HG03060 (cell line): ENCODE measurements around the gene MLNR.

ENCODE experiments used
- ATAC-seq: cut with Tn5 transposase; IDR thresholded peaks from one replicate; pipeline ENCODE4 v1.9.1; 2021; ENCODE audit warnings: low read depth, moderate number of reproducible peaks; ENCODE audit not compliant: unreplicated experiment

MLNR gene

DNA sequence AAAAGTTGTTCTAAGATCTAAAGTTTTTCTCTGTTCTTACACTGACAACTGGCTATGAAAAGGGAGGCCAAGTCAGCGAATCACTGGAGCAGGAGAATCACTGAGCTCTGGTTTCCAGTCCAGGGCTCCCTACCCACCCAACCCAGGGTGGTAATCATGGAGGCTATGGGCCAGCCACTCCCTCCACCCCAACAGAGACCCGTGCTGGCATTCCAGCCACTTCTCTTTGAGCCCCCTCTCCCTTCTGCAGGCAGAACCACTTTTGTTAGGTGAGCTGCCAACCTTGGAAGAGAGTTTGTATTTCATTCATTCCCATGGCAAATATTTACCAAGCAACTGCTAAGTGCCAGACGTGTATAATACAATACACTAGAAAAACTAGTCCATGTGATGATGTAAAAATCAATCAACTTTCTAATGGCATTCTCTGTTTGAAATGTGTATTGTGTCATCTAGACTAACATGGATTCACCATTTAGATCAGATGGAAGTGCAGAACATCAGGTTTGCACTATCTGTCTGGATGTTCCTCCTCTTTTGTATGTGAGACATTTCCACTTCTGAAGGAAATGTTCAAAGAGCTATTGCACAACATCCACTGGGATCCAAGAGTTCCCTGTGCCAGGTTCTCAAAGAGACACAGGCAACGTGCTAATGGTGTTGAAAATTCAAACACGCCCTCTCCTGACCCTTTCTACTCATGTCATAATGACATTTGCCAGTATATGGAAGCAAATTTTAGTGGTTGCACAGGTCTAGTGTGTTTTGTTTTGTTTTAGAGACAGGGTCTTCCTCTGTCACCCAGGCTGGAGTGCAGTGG lies 5.3 kb downstream of the MLNR start:
- no peak for ATAC-seq

DNA sequence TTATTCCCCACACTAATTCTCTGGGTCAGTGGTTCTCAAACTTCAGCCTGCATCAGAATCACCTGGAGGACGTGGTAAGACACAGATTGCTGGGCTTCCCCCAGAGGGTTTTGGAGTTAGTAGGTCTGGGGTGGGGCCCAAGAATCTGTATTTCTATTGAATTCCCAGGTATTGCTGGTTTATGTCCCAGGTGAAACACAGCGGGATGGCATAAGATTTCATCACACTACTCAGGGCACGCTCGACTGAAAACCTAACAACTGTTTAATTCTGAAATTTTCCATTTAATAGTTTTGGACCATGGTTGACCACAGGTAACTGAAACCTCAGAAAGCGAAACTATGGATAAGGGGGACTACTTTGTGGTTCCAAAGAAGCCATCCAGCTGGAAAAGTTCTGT lies 6.5 kb downstream of the MLNR start:
- no peak for ATAC-seq

DNA sequence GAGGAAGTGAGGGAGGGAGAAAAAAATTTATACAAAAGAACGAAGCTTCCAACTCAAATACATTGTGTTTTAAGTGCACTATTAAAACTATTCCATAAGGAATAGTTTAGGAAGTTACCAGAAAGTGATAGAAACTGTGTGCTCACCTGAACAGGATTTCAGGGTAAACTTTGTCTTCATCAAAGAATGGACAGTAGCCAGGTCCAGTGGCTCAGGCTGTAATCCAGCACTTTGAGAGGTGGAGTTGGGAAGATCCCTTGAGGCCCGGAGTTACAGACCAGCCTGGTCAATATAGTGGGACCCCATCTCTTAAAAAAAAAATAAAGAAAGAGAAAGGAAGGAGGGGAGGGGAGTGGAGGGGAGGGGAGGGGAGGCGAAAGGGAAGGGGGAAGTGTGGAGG lies 14.6 kb downstream of the MLNR start:
- ATAC-seq = no peak

DNA sequence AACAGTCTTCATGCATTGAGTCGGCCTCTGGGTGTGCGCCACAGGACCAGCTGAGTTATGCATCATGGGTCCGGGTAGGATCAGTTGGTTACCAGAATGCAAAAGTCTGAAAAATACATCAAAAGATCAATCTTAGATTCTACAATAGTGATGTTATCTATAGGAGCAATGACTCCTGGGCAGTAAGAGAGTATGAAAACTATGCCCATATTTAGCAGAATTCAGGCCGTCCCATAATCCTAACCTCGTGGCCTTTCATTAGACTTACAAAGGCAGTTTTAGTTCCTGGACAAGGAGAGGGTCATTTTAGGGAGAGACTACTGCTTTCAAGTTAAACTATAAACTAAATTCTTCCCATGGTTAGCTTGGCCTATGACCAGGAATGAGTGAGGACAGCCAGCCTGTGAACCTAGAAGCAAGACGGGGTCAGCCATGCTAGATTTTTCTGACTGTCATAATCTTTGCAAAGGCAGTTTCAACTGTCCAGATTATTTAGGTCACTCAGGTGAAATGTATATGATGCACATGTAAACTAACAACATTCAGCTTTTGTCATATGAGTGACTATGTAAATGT lies 15.8 kb downstream of the MLNR start:
- no peak for ATAC-seq

DNA sequence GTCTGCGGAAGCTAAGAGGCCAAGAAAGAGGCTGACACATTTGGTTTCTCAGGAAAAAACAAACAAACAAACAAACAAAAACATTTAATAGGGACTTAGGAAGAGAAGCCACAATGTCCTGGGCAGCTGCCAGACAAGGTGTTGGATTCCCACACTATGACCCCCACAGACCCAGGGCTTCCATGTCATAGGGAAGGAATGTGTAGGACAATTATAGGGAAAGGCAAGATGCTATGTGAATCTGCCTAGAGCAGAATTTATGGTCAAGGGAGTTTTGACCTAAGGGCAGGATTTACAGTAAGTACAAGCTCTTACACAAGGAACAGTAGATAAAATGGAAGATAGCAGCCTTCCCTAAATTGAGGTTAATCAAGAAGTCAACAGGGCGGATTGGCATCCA lies 18.5 kb downstream of the MLNR start:
- no peak for ATAC-seq

DNA sequence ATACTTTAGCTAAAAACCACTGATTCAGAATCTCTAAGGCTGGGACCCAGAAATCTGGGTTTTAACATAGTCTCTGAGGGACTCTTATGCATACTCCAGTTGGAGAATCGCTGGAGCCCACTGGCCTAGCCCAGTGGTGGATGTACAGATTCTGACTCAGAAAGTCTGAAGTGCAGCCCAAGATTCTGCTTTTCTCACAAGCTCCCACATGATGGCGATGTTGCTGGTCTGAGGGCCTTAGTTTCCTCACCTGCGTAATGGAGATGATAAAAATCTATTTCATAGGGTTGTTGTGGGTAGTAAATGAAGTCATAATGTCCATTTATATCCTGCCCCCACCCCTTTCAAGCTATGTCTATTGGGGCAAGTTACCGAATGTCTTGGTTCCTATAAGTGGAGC lies 19.9 kb downstream of the MLNR start:
- ATAC-seq = no peak

DNA sequence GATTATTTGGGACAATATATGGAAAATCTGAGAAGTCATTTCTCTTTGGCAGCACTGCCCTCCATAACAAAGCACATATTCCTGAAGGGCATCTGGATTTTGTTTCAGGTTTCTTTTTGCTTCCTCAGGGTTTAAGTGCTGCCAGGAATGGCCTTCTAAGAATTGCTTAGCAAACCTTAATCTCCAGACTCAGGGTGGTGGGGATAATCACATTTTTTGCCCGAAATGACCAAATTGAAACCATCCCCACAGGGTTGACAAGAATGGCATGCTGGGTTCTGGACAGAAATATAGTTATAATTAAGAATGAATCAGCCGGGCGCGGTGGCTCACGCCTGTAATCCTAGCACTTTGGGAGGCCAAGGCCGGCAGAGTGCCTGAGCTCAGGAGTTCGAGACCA lies 21.2 kb downstream of the MLNR start:
- ATAC-seq = no peak

DNA sequence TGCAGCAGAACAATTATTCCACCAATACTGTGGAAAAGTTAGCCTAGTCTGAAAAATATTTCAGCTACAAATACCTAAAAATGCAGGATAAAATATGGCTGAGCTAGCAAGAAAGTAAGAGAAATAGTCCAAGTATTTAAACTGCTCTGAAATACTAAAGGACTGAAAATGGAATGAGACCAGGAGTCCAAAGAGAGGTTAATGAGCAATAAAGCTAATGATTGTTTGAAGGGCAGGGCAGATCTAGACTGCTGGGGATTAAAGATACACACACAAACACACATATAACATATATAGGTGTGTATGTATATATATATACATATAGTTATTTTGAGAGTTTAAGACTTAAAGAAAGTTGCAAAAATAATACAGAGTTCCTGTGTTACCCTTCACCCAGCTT lies 25.0 kb downstream of the MLNR start:
- no peak for ATAC-seq

DNA sequence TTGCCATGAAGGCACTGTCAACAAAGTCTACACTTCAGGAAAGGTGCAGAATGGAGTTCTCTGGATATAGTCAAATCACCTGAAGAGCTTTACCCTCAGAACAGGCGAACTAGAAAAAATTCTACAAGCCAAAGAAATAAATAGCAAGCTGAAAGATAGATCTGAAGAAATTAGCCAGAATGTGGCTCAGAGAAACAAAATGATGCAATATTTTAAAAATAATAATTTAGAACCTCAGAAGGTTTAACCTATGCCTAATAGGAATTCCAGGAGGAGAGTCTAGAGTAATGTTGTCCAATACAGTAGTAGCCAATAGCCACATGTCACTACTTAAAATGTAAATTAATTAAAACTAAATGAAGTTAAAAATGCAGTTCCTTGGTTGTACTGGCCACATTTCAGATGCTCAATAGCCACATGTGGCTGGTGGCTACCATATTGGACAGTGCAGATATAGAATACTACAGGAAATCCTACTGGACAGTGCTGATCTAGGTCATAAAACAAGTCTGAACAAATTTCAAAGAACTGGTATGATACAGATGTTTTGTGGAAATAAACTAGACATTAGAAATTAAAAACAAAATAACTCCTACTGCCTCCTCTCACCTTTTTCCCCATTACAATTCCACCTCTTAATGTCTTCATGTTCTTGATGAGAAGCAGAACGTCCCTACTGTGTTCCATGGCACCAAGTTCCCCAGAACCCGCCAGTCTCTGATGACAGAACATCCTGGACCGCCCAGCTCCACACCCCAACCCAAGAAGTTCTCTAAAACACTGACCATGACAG lies 26.9 kb downstream of the MLNR start:
- ATAC-seq = peak; percentile 12

DNA sequence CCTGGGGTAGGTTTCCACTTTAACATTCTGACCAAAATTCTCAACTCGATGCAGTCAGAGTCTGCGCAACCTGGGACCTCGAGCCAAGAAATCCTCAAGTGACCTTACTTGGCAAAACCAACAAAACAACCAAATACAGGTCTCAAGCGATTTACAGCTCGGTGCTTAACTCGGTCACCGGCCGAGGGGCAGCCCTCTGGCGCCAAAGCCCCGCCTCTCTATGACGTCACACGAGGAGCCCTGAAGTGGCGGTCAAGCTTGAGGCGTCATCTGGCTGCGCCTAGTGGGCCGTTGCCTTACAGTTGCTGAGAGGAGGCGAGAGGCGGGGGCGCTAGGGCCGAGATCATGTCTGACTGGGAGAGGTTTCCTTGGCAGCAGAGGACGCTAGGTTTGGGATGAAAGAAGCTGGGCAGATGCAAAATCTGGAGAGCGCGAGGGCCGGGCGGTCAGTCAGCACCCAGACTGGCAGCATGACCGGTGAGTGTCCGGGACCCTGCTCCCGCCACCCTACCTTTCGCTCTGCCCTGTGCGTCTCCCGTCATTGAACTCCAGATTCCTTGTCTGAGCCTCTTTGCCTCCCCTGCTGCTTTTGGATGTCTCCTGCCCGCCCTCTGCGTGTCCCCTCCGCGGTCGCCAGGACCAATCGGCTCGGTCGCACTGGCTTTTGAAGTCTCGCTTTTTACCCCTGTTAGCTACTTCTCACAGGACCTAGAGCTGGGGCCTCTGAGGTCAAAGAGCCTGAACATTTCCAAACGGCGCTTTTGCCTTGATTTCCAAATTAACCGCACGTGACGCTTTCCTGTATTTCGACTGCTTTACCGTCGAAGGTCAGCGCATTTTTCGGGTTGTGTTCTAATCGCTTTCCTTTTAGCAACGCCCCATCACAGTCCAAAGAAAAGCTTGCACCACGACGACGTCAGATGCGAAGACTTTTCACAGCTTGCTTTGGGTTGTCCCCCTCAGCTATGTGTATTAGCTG lies 27.8 kb downstream of the MLNR start, which contains the start of gene CDADC1:
Gene CDADC1 (plus strand): TSS at position 283 of the 979 bp plus-strand sequence. CDS start 113 bp downstream, at position 396.
- peak; percentile 96 for ATAC-seq

DNA sequence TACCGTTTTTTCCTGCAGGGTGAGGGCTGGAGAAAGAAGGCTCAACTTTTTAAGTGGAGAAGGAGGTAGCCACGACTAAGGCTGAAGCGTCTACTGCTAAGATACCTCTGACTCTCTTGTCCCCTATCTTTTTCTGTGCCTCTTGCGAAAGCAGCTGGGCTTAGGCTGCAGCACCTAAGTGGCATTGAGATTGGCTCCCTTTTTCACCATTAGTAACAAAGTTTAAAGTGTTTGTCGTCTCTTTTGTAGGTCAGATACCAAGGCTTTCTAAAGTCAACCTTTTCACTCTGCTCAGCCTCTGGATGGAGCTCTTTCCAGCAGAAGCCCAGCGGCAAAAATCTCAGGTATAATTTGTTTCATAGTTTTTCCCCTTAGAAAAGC lies 28.5 kb downstream of the MLNR start:
- no peak for ATAC-seq

DNA sequence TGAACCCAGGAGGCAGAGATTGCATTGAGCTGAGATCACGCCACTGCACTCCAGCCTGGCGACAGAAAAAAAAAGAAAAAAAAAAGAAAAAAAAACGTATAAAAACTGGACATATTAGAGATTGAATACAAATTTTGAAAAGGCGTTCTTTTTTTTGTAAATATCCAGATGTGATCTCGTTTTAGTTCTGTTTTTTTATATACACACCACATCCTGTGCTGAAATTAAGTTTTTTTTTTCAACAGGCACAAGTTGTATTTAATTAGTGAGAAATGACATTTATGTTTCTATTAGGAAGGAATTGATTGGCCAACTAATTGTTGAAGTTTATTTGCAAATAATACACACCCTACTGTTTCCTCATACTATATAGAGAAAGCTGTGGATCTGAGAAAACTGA lies 31.2 kb downstream of the MLNR start:
- ATAC-seq = no peak

DNA sequence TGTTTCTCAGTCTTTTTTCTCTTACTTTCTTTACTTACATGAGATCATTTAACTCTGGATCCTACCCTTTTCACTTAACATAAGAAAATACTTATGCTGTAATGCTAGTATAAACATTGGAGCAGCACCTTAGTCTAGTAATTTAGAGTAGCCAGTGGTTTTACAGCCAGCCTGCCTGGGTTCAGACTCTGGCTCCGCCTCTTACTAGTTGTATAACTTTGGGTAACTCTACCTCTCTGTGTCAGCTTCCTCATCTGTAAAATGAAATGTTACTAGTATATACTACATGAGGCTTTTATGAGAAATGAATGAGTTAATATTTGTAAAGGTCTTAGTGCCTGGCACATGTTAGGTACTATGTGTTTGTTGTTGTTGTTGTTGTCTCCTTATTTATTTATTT lies 33.2 kb downstream of the MLNR start:
- no peak for ATAC-seq

DNA sequence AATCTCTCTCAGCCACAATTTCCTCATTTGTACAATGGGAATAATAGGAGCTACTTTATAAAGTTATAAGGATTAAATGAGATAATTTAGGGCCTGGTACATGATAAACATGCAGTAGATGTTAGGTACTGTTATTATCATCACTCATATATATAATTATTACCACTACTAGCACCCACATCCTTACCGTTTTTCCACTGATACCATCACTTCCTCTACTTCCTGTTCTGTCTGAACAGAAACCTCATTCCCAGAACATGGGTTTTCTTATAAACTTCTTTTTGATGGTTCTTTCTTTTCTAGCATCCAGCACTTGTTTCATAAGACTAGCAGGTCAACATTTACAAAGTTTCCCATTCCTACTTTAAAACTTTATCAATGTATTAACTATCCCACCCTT lies 33.9 kb downstream of the MLNR start:
- ATAC-seq = no peak

DNA sequence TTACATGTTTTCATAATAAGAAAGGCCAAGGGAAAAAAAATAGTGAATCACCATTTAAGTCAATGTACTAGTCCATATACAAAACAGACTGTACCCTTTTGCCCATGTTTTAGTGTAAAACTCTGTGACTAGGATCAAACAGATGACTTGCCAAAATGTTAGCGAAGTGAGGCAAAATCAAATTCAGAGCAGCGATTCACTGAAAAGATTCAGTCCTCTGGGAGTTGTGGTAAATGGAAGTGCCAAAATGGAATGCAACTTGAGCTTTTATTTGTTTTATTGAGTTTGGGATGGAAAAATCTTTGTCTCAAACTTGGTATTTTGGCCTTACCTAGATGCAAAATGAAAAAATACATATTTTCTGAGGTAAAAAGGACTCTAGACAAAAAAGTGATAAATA lies 36.7 kb downstream of the MLNR start:
- ATAC-seq = no peak

DNA sequence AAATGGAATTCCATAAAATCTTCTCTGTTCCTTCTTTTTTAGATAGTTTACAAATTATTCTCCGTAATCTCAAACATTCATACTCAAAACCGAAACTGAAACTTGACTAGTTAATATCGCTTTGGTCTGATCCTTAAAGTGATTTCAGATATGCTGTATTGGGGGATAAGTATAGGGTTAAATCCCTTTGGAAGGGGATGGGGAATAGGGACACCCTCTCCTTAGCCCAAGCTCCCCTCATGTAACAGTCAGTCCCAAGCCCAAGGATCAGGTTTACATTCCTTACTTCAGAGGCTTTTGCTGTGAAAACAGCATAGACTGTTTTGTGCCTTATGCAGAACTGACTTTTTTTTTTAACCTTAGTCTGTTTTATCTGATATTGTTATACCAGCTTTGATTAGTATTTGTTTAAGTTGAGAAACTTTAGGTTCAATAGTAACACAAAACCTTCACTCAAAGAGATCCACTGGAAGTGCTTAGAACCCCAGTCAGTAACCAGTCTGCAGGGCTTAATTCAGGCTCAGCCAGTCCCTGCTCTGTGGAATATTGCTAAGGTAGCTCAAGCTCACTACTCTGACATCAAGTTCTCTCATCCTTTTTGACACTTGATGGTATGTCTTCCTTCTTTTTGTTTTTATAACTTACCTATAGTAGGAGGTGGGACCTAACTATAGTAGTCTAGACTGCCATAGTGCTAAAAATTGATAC lies 38.1 kb downstream of the MLNR start:
- ATAC-seq = no peak

DNA sequence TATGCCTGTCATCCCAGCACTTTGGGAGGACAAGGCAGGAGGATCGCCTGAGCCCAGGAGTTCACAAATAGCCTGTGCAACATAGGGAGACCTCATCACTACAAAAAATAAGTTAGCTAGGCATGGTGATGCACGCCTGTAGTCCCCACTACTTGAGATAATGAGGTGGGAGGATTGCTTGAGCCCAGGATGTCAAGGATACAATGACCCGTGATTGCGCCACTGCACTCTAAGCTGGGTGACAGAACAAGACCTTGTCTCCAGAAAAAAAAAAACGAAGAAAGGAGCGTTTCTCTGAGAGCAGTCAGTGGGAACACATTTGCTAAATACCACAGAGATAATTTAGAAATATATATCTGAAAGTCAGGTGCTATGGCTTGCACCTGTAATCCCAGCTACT lies 39.4 kb downstream of the MLNR start:
- ATAC-seq = no peak

DNA sequence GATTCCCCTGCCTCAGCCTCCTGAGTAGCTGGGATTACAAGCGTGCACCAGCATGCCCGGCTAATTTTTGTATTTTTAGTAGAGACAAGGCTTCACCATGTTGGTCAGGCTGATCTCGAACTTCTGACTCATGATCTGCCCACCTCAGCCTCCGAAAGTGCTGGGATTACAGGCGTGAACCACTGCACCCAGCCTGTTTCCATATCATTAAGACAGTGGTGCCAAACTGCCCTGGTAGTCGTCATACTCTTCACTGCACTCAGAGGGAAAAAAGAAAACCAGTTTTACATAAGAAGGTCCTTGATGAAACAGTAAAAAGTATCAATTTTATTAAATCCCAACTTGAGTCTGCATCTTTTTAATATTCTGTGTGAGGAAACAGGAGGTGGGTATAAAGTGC lies 42.5 kb downstream of the MLNR start:
- ATAC-seq = no peak

DNA sequence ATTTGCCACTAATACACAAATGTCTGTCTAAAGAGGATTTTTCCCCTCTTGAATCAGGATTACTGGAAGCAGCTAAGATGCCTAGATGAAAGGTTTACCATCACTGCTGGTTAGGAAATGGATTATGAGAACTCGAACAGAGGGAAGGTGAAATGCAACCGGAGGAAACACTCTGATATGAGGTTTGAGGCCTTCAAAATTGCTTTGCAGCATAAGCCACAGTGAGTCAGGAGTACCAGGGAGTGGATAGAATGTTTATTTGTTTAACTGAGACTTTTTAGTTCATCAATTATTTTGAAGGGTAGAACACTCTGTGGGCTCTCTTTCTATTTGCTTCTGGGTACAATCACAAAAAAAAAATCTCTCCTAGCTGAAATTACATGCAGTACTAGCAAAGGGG lies 45.7 kb downstream of the MLNR start:
- no peak for ATAC-seq

DNA sequence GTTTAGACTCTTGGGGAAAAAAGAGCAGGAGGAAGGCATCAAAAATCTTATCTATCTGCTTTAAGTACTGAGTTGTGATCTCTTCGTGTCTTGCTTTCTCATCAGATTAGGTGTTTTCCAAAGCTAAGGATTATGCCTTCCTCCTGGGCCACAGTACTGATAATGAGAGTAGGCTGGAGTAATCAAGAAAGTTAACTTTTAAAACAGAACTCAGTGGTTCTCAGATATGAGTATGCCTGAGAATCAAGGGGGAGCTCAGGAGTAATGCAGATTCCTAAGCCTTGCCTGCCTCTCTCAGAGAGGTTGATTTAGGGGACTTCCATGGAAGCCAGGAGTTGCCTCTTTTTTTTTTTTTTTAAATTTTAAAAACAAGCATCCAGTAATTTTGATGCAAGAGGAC lies 51.1 kb downstream of the MLNR start:
- ATAC-seq = no peak
